ELR (cell line): Measurements from ENCODE around the gene ALDH1A3.

ENCODE experiments used
- DNase-seq: peaks from one replicate; pipeline ENCODE4 v3.0.0-alpha.2; 2015; ENCODE audit warnings: low read depth

ALDH1A3 gene

GRCh38 chr15:100951965-100952364 lies 72.3 kb downstream of the ALDH1A3 start:
- no peak for DNase-seq

- no peak for DNase-seq
These were observed 72.9 kb downstream of the ALDH1A3 start for GRCh38 chr15:100952566-100952965.

- peak; percentile 88 for DNase-seq
These were observed 78.9 kb downstream of the ALDH1A3 start for GRCh38 chr15:100958326-100959065.

GRCh38 chr15:100959066-100960050 lies 79.7 kb downstream of the ALDH1A3 start:
- peak; percentile 55 for DNase-seq
